ENCODE data around the gene FCAR.
"Not testable (repeated sequence)": the region's sequence is repeated elsewhere in the genome, so short reads cannot be mapped to it uniquely, and the experiment has no call there.

DNA sequence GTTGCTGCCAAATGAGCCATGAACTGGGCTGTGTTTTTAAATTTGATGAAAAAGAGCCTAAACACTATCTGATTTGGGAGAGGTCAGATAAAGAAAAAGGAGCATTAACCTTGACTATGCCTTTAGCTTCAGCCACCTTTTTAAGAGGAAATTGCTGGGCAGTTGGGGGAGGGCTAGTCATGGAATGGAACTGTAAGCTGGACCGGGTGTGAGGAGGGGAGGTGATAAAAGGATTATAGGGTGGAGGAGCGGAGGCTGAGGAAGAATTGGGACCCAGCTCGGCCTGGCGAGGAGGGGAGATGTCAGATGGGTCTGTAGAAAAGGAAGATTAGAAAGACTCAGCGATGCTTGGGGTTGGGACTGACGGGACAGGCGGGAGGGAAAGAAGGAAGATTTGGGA, 24.6 kb downstream of the FCAR start:
- TF ChIP-seq, protein P1, sequence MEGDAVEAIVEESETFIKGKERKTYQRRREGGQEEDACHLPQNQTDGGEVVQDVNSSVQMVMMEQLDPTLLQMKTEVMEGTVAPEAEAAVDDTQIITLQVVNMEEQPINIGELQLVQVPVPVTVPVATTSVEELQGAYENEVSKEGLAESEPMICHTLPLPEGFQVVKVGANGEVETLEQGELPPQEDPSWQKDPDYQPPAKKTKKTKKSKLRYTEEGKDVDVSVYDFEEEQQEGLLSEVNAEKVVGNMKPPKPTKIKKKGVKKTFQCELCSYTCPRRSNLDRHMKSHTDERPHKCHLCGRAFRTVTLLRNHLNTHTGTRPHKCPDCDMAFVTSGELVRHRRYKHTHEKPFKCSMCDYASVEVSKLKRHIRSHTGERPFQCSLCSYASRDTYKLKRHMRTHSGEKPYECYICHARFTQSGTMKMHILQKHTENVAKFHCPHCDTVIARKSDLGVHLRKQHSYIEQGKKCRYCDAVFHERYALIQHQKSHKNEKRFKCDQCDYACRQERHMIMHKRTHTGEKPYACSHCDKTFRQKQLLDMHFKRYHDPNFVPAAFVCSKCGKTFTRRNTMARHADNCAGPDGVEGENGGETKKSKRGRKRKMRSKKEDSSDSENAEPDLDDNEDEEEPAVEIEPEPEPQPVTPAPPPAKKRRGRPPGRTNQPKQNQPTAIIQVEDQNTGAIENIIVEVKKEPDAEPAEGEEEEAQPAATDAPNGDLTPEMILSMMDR (IDR thresholded peaks at IDR 0.05; ENCODE audit: insufficient read depth, low read length): not testable (repeated sequence)
- TF ChIP-seq POLR2AphosphoS5 (IDR thresholded peaks at IDR 0.05; ENCODE audit: low read depth); SPI1 (IDR thresholded peaks at IDR 0.05; ENCODE audit: borderline replicate concordance, low read depth); GABPA (IDR thresholded peaks at IDR 0.05; ENCODE audit: low read depth): not testable (repeated sequence)
- TF ChIP-seq, protein P2, sequence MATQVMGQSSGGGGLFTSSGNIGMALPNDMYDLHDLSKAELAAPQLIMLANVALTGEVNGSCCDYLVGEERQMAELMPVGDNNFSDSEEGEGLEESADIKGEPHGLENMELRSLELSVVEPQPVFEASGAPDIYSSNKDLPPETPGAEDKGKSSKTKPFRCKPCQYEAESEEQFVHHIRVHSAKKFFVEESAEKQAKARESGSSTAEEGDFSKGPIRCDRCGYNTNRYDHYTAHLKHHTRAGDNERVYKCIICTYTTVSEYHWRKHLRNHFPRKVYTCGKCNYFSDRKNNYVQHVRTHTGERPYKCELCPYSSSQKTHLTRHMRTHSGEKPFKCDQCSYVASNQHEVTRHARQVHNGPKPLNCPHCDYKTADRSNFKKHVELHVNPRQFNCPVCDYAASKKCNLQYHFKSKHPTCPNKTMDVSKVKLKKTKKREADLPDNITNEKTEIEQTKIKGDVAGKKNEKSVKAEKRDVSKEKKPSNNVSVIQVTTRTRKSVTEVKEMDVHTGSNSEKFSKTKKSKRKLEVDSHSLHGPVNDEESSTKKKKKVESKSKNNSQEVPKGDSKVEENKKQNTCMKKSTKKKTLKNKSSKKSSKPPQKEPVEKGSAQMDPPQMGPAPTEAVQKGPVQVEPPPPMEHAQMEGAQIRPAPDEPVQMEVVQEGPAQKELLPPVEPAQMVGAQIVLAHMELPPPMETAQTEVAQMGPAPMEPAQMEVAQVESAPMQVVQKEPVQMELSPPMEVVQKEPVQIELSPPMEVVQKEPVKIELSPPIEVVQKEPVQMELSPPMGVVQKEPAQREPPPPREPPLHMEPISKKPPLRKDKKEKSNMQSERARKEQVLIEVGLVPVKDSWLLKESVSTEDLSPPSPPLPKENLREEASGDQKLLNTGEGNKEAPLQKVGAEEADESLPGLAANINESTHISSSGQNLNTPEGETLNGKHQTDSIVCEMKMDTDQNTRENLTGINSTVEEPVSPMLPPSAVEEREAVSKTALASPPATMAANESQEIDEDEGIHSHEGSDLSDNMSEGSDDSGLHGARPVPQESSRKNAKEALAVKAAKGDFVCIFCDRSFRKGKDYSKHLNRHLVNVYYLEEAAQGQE (IDR thresholded peaks at IDR 0.05; ENCODE audit: insufficient replicate concordance, low read depth): not testable (repeated sequence)

Data from HL-60 (cell line).